H9 (cell line): ENCODE data around the gene GPS1. TPM values are rescaled to one million over a fixed set of nuclear protein-coding genes. Genes with fewer than 3 reads are reported as not detected.
A peak's percentile ranks its signal among the peaks of the same experiment; 100 is the strongest.

Experiments used
- DNase-seq: peaks from one replicate; pipeline ENCODE4 v3.0.0-alpha.2; 2017
- H2AFZ ChIP-seq: one replicate; pipeline ENCODE4 v1.6.1; 2013; ENCODE audit warnings: mild to moderate bottlenecking, low read length, control low read depth, moderate library complexity
- H2AK5ac ChIP-seq: 2 replicates; pipeline ENCODE4 v1.6.1; 2013; ENCODE audit warnings: low read length, control low read depth, mixed read lengths; ENCODE audit not compliant: insufficient read length
- H2BK120ac ChIP-seq: one replicate; pipeline ENCODE4 v1.6.1; 2013; ENCODE audit warnings: low read depth, mild to moderate bottlenecking, low read length, control low read depth, inconsistent platforms; ENCODE audit not compliant: poor library complexity, severe bottlenecking
- H2BK12ac ChIP-seq: 2 replicates; pipeline ENCODE4 v1.6.1; 2013; ENCODE audit warnings: low read length, control low read depth, mixed read lengths, low read depth; ENCODE audit not compliant: insufficient read length
- H2BK15ac ChIP-seq: 2 replicates; pipeline ENCODE4 v1.6.1; 2013; ENCODE audit warnings: low read depth, low read length, control low read depth
- H2BK20ac ChIP-seq: one replicate; pipeline ENCODE4 v1.6.1; 2013; ENCODE audit warnings: low read depth, mild to moderate bottlenecking, low read length, control low read depth, inconsistent platforms; ENCODE audit not compliant: poor library complexity, severe bottlenecking
- H2BK5ac ChIP-seq: 2 replicates; pipeline ENCODE4 v1.6.1; 2013; ENCODE audit warnings: low read length, control low read depth, mixed read lengths; ENCODE audit not compliant: insufficient read length
- H3K14ac ChIP-seq: 2 replicates; pipeline ENCODE4 v1.6.1; 2013; ENCODE audit warnings: low read length, control low read depth; ENCODE audit not compliant: insufficient read depth
- H3K18ac ChIP-seq: 2 replicates; pipeline ENCODE4 v1.6.1; 2013; ENCODE audit warnings: low read depth, mild to moderate bottlenecking, mixed read lengths, low read length, control low read depth; ENCODE audit not compliant: insufficient read length
- H3K23ac ChIP-seq: 2 replicates; pipeline ENCODE4 v1.6.1; 2013; ENCODE audit warnings: low read length, control low read depth, mixed read lengths, low read depth; ENCODE audit not compliant: insufficient read length
- H3K23me2 ChIP-seq: 2 replicates; pipeline ENCODE4 v1.6.1; 2013; ENCODE audit warnings: low read depth, mild to moderate bottlenecking, mixed read lengths, low read length, control low read depth; ENCODE audit not compliant: insufficient read length, poor library complexity, severe bottlenecking
- H3K27ac ChIP-seq: 2 replicates; pipeline ENCODE4 v1.5.1; 2013; ENCODE audit warnings: low read length, control low read depth, mixed read lengths, low read depth; ENCODE audit not compliant: insufficient read length
- H3K27me3 ChIP-seq: 2 replicates; pipeline ENCODE4 v1.6.1; 2013; ENCODE audit warnings: low read length, control low read depth, inconsistent platforms; ENCODE audit not compliant: insufficient read depth
- H3K4ac ChIP-seq: 2 replicates; pipeline ENCODE4 v1.6.1; 2013; ENCODE audit warnings: low read depth, mild to moderate bottlenecking, control low read depth, inconsistent platforms, low read length, moderate library complexity
- H3K4me1 ChIP-seq: 2 replicates; pipeline ENCODE4 v1.6.1; 2013; ENCODE audit warnings: low read length, control low read depth, inconsistent platforms; ENCODE audit not compliant: insufficient read depth
- H3K4me2 ChIP-seq: 2 replicates; pipeline ENCODE4 v1.6.1; 2013; ENCODE audit warnings: low read length, control low read depth, mixed read lengths; ENCODE audit not compliant: insufficient read length, insufficient read depth
- H3K56ac ChIP-seq: 2 replicates; pipeline ENCODE4 v1.6.1; 2013; ENCODE audit warnings: low read depth, mild to moderate bottlenecking, mixed read lengths, low read length, control low read depth; ENCODE audit not compliant: insufficient read length
- H3K79me1 ChIP-seq: 2 replicates; pipeline ENCODE4 v1.6.1; 2013; ENCODE audit warnings: low read depth, mild to moderate bottlenecking, moderate library complexity, low read length, control low read depth, inconsistent platforms; ENCODE audit not compliant: insufficient read depth, poor library complexity, severe bottlenecking
- H3K79me2 ChIP-seq: 2 replicates; pipeline ENCODE4 v1.6.1; 2013; ENCODE audit warnings: low read length, control low read depth, inconsistent platforms; ENCODE audit not compliant: insufficient read depth
- H3K9ac ChIP-seq: 2 replicates; pipeline ENCODE4 v1.6.1; 2013; ENCODE audit warnings: low read length, control low read depth, mixed read lengths; ENCODE audit not compliant: insufficient read length; ENCODE audit errors: extremely low read depth
- H3K9me3 ChIP-seq: one replicate; pipeline ENCODE4 v1.6.1; 2013; ENCODE audit warnings: low read depth, low read length, inconsistent platforms; ENCODE audit not compliant: control insufficient read depth
- H3T11ph ChIP-seq: one replicate; pipeline ENCODE4 v1.6.1; 2013; ENCODE audit warnings: mild to moderate bottlenecking, low read length, control low read depth, inconsistent platforms
- H4K20me1 ChIP-seq: one replicate; pipeline ENCODE4 v1.6.1; 2013; ENCODE audit not compliant: control insufficient read depth, insufficient read length, insufficient read depth
- H4K5ac ChIP-seq: 2 replicates; pipeline ENCODE4 v1.6.1; 2013; ENCODE audit warnings: low read depth, mild to moderate bottlenecking, mixed read lengths, low read length, control low read depth; ENCODE audit not compliant: insufficient read length
- H4K8ac ChIP-seq: replicated peaks from 2 replicates; pipeline ENCODE4 v1.6.1; 2013; ENCODE audit warnings: low read length, control low read depth, mixed read lengths, low read depth; ENCODE audit not compliant: insufficient read length
- H4K91ac ChIP-seq: 2 replicates; pipeline ENCODE4 v1.6.1; 2013; ENCODE audit warnings: low read depth, mild to moderate bottlenecking, moderate library complexity, mixed read lengths, low read length, control low read depth; ENCODE audit not compliant: insufficient read length
- H3K27ac Mint-ChIP-seq, 3 experiments: 2 replicates in 2 of 3; 3 replicates in 1 of 3; pipeline ENCODE4 v1.8.0; 2020 to 2021; ENCODE audit warnings: mixed read lengths in 3 of 3, mild to moderate bottlenecking in 1 of 3, moderate library complexity in 1 of 3
- H3K27me3 Mint-ChIP-seq: 2 replicates; pipeline ENCODE4 v1.8.0; 2021; ENCODE audit warnings: low read depth, mild to moderate bottlenecking, moderate library complexity, mixed read lengths
- H3K36me3 Mint-ChIP-seq, 3 experiments: 2 replicates in 2 of 3; 3 replicates in 1 of 3; pipeline ENCODE4 v1.8.0; 2020 to 2021; ENCODE audit warnings: low read depth in 3 of 3, mixed read lengths in 3 of 3; ENCODE audit not compliant: insufficient read depth in 1 of 3
- H3K4me1 Mint-ChIP-seq, 2 experiments: 2 replicates each; pipeline ENCODE4 v1.8.0; 2020; ENCODE audit warnings: mixed read lengths in 2 of 2
- H3K4me3 Mint-ChIP-seq, 2 experiments: 2 replicates in 1 of 2; 3 replicates in 1 of 2; pipeline ENCODE4 v1.8.0; 2020 to 2021; ENCODE audit warnings: mild to moderate bottlenecking in 2 of 2, mixed read lengths in 2 of 2, moderate library complexity in 1 of 2
- H3K9me3 Mint-ChIP-seq, 2 experiments: 2 replicates in 1 of 2; 3 replicates in 1 of 2; pipeline ENCODE4 v1.8.0; 2020; ENCODE audit warnings: mild to moderate bottlenecking in 2 of 2, mixed read lengths in 2 of 2, moderate library complexity in 1 of 2
- WGBS: extraction: QIAGEN DNeasy Blood & Tissue Kit; methylation state at CpG from one replicate; pipeline ENCODE4 v1.1.7; 2013; ENCODE audit warnings: missing lambda C conversion rate, low lambda C conversion rate, mixed read lengths; ENCODE audit not compliant: insufficient read length; ENCODE audit errors: extremely low coverage; 5-methylcytosine and 5-hydroxymethylcytosine counted together
- total RNA-seq: library from RNA; stranded (reverse); gene quantifications from 2 replicates; pipeline ENCODE4 v1.2.1, GENCODE V29; 2021
- TF ChIP-seq, protein P1 (sequence below): fragments of 200-600 bp; sonication (generic); conservative IDR thresholded peaks from 3 replicates; pipeline ENCODE4 v1.8.0; 2021; ENCODE audit warnings: antibody characterized with exemption, mild to moderate bottlenecking

The GPS1 gene
- total RNA-seq, 1 experiment from 2014 or later = 164 TPM

DNA sequence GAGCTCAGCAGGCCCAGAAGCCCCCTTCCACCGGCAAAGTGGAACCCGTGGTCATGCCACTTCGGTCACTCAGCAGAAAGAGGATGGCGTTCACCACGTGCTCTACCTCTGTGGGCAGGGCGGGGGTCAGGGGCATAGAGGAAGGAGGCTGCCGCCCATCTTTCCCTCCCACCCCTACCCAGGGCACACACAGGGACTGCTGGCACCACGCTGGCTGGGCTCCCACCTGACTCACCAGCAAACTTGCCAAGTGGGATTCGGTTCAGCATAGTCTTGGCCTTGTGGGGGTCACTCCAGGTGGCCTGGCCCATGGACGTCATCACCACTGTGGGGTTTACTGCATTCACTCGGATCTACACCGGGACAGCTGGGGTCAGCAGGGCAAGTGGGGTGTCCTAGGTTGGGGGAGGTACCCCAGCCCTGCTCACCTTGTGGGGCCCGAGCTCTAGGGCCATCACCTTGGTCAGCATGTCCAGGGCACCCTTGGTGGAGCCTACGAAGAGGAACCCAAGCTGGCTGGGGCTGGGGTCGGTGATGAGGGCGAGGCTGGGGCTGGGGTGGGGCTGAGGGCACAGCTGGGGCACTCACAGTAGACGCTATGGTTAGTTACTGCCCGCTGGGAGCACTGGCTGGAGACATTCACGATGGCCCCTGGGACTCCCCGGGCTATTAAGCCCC, 15.6 kb upstream of the GPS1 start:
- Histone ChIP-seq H2BK5ac (no peak overlapping the region), H3K56ac (no peak overlapping the region), H3K9ac (no peak overlapping the region), H2AK5ac (no peak overlapping the region), H4K8ac (no peak overlapping the region), H2BK20ac (no peak overlapping the region), H3K9me3 (no peaks in the 10 kb centered on the region), H3K27ac (no peak overlapping the region), H3K79me1 (no peaks in the 10 kb centered on the region), H3K18ac (no peak overlapping the region), H3K79me2 (no peaks in the 10 kb centered on the region), H2BK12ac (no peak overlapping the region), H3K4me2 (no peak overlapping the region), H2AFZ (no peak overlapping the region), H3K14ac (no peak overlapping the region), H4K20me1 (no peaks in the 10 kb centered on the region), H3K4me1 (no peaks in the 10 kb centered on the region), H2BK120ac (no peak overlapping the region), H2BK15ac (no peak overlapping the region), H3K4ac (no peak overlapping the region), H3K23ac (no peak overlapping the region), H4K91ac (no peak overlapping the region), H3K23me2 (peaks cover 8% of the 10 kb centered on the region), H3K27me3 (no peaks in the 10 kb centered on the region; the same call in 1 of the 2 replicates), H4K5ac (no peak overlapping the region), H3T11ph (no peak overlapping the region)
- TF ChIP-seq, protein P1, sequence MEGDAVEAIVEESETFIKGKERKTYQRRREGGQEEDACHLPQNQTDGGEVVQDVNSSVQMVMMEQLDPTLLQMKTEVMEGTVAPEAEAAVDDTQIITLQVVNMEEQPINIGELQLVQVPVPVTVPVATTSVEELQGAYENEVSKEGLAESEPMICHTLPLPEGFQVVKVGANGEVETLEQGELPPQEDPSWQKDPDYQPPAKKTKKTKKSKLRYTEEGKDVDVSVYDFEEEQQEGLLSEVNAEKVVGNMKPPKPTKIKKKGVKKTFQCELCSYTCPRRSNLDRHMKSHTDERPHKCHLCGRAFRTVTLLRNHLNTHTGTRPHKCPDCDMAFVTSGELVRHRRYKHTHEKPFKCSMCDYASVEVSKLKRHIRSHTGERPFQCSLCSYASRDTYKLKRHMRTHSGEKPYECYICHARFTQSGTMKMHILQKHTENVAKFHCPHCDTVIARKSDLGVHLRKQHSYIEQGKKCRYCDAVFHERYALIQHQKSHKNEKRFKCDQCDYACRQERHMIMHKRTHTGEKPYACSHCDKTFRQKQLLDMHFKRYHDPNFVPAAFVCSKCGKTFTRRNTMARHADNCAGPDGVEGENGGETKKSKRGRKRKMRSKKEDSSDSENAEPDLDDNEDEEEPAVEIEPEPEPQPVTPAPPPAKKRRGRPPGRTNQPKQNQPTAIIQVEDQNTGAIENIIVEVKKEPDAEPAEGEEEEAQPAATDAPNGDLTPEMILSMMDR = no peak
- no peaks in the 10 kb centered on the region; a peak in 1 of 5 replicates for H3K9me3 Mint-ChIP-seq
- no peak for DNase-seq
- H3K4me1 Mint-ChIP-seq = peaks cover 10 to 25% of the 10 kb centered on the region in 2 experiments
- H3K27ac Mint-ChIP-seq = no peak overlapping the region; a peak in 1 of 7 replicates
- H3K36me3 Mint-ChIP-seq = peaks cover 8 to 14% (median 12%) of the 10 kb centered on the region in 3 experiments; a peak in 5 of 7 replicates
- peaks cover 14% of the 10 kb centered on the region for H3K27me3 Mint-ChIP-seq
- no CpG with 5 or more reads among the region's 20 CpGs for WGBS
- H3K4me3 Mint-ChIP-seq = peak overlapping the region; percentile 74 to 79
